Adrenal gland (tissue), 12 donors: ENCODE data around the gene MYO18B. TPM values are rescaled to one million over a fixed set of nuclear protein-coding genes. Genes with fewer than 3 reads are reported as not detected.

Experiments used
- DNase-seq, 7 donors: peaks; one replicate each; pipeline ENCODE4 v3.0.0-alpha.2; 2019 to 2020
- H3K27ac ChIP-seq, 5 donors: fragments of 200-600 bp; sonication (generic) in 4 of 5; 1 replicate in 3 of 5; 2 replicates in 2 of 5; pipeline versions ENCODE4 v1.5.1 to v1.8.0; 2016 to 2020; ENCODE audit warnings: mild to moderate bottlenecking in 1 of 5
- H3K27me3 ChIP-seq: fragments of 200-600 bp; 2 replicates; pipeline ENCODE4 v1.8.0; 2021
- H3K36me3 ChIP-seq, 2 donors: fragments of 200-600 bp; replicated peaks in 1 of 2; 1 replicate in 1 of 2; 2 replicates in 1 of 2; pipeline versions ENCODE4 v1.5.1 to v1.8.0; 2018 to 2022
- H3K4me1 ChIP-seq, 2 donors: fragments of 200-600 bp; replicated peaks in 1 of 2; 1 replicate in 1 of 2; 2 replicates in 1 of 2; pipeline versions ENCODE4 v1.5.1 to v1.8.0; 2018 to 2021
- H3K4me3 ChIP-seq, 4 donors: fragments of 200-600 bp; sonication (generic) in 3 of 4; one replicate each; pipeline ENCODE4 v1.5.1; 2016 to 2018
- H3K9me3 ChIP-seq, 3 donors: fragments of 200-600 bp; sonication (generic) in 1 of 3; replicated peaks in 1 of 3; 1 replicate in 2 of 3; 2 replicates in 1 of 3; pipeline versions ENCODE4 v1.5.1 to v1.8.0; 2016 to 2021
- POLR2A ChIP-seq, 2 donors: fragments of 450-650 bp; IDR thresholded peaks; one replicate each; pipeline ENCODE4 v1.6.1; 2017; ENCODE audit warnings: antibody characterized with exemption in 2 of 2, mild to moderate bottlenecking in 2 of 2, moderate library complexity in 1 of 2
- WGBS, 4 donors: extraction: QIAGEN DNeasy Blood & Tissue Kit in 2 of 4; methylation state at CpG; one replicate each; pipeline versions ENCODE4 v1.1.5 to v1.1.7; 2013 to 2017; 5-methylcytosine and 5-hydroxymethylcytosine counted together
- intact Hi-C, 2 donors: fragments of 100-400 bp; cut with DNase I; formaldehyde crosslinking; loops; one replicate each; pipeline versions ENCODE4 v1.14.1 to v1.15.0; 2022 to 2023
- polyA plus RNA-seq, 3 donors: library from polyadenylated mRNA; stranded (reverse); fragments of 200-250 nt in 2 of 3; fragments of 350-450 nt in 1 of 3; fragmentation: Illumina TruSeq in 1 of 3; extraction: RNeasy Lipid Tissue Mini Kit (QIAGEN cat#74804) in 1 of 3; gene quantifications; one replicate each; pipeline ENCODE4 v1.2.3, GENCODE V29; 2013 to 2014
- total RNA-seq, 9 donors: library from RNA; depleted of rRNA in 4 of 9; stranded (reverse); fragments of >200 nt in 4 of 9; fragments of 120-200 nt in 1 of 9; fragmentation: NEBNext Ultra II Directional in 1 of 9; extraction: Animal tissue kit (Norgen Biotek cat#: 25700) in 1 of 9; gene quantifications; one replicate each; pipeline versions ENCODE4 v1.1.0 to v1.2.4, GENCODE V29; 2013 to 2023
- TF ChIP-seq, protein P1 (sequence below), 6 experiments: fragments of 450-650 bp in 4 of 6; fragments of 200-600 bp in 2 of 6; sonication (generic) in 1 of 6; IDR thresholded peaks; 1 replicate in 5 of 6; 2 replicates in 1 of 6; pipeline versions ENCODE4 v1.5.1 to v1.8.0; 2016 to 2021; ENCODE audit warnings: antibody characterized with exemption in 6 of 6, mild to moderate bottlenecking in 2 of 6, moderate library complexity in 1 of 6
- donor health status: healthy with polysubstance abuse.
- donor health status: Bipolar disorder and iron deficiency.
- donor health status: DM: yes; HTN: yes; CAD: no.
- donor health status: DM: no; HTN: no; CAD: no.
- donor health status: DM: no; HTN: no; CAD: no.
- donor health status: DM: yes; HTN: yes; CAD: no.

MYO18B gene
- total and polyA plus RNA-seq, 12 donors: 0.08 to 1.1 (median 0.18) TPM

- Histone ChIP-seq H3K36me3 (no peaks in the 10 kb centered on the region), H3K27me3 (no peaks in the 10 kb centered on the region), H3K9me3 (no peaks in the 10 kb centered on the region), H3K27ac (no peak overlapping the region), H3K4me1 (no peaks in the 10 kb centered on the region), H3K4me3 (no peak overlapping the region)
- intact Hi-C loops: no loop called here
- no peak for TF ChIP-seq POLR2A (IDR thresholded peaks at IDR 0.05)
- TF ChIP-seq, protein P1, sequence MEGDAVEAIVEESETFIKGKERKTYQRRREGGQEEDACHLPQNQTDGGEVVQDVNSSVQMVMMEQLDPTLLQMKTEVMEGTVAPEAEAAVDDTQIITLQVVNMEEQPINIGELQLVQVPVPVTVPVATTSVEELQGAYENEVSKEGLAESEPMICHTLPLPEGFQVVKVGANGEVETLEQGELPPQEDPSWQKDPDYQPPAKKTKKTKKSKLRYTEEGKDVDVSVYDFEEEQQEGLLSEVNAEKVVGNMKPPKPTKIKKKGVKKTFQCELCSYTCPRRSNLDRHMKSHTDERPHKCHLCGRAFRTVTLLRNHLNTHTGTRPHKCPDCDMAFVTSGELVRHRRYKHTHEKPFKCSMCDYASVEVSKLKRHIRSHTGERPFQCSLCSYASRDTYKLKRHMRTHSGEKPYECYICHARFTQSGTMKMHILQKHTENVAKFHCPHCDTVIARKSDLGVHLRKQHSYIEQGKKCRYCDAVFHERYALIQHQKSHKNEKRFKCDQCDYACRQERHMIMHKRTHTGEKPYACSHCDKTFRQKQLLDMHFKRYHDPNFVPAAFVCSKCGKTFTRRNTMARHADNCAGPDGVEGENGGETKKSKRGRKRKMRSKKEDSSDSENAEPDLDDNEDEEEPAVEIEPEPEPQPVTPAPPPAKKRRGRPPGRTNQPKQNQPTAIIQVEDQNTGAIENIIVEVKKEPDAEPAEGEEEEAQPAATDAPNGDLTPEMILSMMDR (IDR thresholded peaks at IDR 0.05): no peak
- WGBS, 4 donors: 23 to 48% (median 37%) methylated on average over 5 of the region's 5 CpGs
- no peak for DNase-seq
These were observed 58.8 kb downstream of the MYO18B start for GRCh38 chr22:25800766-25801165.

GRCh38 chr22:25802018-25802417 lies 60.0 kb downstream of the MYO18B start:
- WGBS, 4 donors: 37 to 77% (median 64%) methylated on average over 2 of the region's 2 CpGs
- DNase-seq: no peak
- Histone ChIP-seq H3K4me3 (no peak overlapping the region), H3K27ac (no peak overlapping the region), H3K36me3 (no peaks in the 10 kb centered on the region), H3K27me3 (no peaks in the 10 kb centered on the region), H3K4me1 (no peaks in the 10 kb centered on the region), H3K9me3 (no peaks in the 10 kb centered on the region)
- intact Hi-C loops: no loop called here
- TF ChIP-seq POLR2A (IDR thresholded peaks at IDR 0.05): no peak
- TF ChIP-seq, protein P1 (IDR thresholded peaks at IDR 0.05): no peak

DNA sequence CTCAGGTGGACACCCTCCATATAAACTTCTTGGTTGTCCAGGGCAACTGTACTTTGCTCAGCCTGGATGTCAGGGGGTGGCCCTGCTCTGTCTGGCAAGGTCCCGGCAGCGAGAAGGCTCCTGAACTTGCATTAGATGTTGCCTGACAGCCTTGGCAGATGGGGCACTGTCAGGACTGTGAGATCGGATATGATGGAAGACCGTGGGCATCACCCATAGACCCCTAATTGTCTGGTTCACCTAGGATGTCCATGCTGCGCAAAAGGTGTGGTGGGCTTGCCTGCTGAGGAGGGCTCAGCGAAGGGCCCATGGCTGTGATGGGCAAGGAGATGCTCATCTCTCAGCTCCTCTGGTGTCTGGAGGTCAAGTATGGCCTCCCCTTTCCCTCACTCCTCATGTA lies 62.7 kb downstream of the MYO18B start:
- Histone ChIP-seq H3K4me3 (no peak overlapping the region), H3K27ac (no peak overlapping the region), H3K27me3 (no peaks in the 10 kb centered on the region), H3K4me1 (no peaks in the 10 kb centered on the region), H3K36me3 (no peaks in the 10 kb centered on the region), H3K9me3 (no peaks in the 10 kb centered on the region)
- TF ChIP-seq, protein P1 (IDR thresholded peaks at IDR 0.05): no peak
- TF ChIP-seq POLR2A (IDR thresholded peaks at IDR 0.05): no peak
- intact Hi-C loops: no loop called here
- no peak for DNase-seq
- 90 to 96% (median 91%) methylated on average over 4 to 6 of the region's 6 CpGs; no CpG with 5 or more reads in 1 of the 4 donors for WGBS, 4 donors

DNA sequence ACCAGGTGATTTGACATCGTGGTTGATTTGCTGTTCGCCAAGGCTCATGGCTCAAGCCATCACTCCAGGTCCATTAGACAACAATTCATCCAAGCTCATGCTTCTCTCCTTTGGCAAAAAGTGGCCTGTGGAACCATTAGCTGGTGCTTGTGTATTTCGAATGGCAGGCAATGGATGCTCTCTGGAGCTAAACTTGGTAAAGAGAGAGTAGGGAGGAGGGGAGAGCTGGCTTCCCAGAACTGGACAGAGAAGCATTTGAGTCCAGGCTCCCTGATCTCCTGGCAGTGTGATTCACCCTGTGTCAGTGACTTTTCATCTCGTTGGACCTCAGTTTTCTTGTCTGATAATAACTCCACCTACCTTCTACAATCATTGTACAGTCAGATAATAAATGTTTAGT lies 64.6 kb downstream of the MYO18B start:
- H3K4me1 ChIP-seq: no peaks in the 10 kb centered on the region
- no peak overlapping the region for H3K27ac ChIP-seq
- no peak overlapping the region for H3K4me3 ChIP-seq
- 51 to 65% (median 61%) methylated on average over 2 to 4 of the region's 4 CpGs for WGBS, 4 donors
- no peaks in the 10 kb centered on the region for H3K36me3 ChIP-seq
- no peak for DNase-seq
- H3K27me3 ChIP-seq: no peaks in the 10 kb centered on the region
- no peaks in the 10 kb centered on the region for H3K9me3 ChIP-seq
- no peak for TF ChIP-seq POLR2A (IDR thresholded peaks at IDR 0.05)
- TF ChIP-seq, protein P1 (IDR thresholded peaks at IDR 0.05): no peak
- intact Hi-C loops: no loop called here
